ENCODE results near the gene MYOG. TPM values are rescaled to one million over a fixed set of nuclear protein-coding genes. Genes with fewer than 3 reads are reported as not detected.

MYOG gene
- total and polyA plus RNA-seq, 10 of the 15 experiments (the other 5 are each of a cell fraction or from before 2014, with no cell fraction given) = not detected

GRCh38 chr1:203034422-203035110, 51.2 kb downstream of the MYOG start:
- DNase-seq (ENCODE audit: low read depth, low spot score) (no peak), FAIRE-seq (no peak), ATAC-seq (no peak)
- 28% methylated on average over 10 of the region's 10 CpGs for WGBS (ENCODE audit: insufficient coverage, insufficient replicate concordance, low lambda C conversion rate, missing lambda C conversion rate)
- ChIA-PET SMC1A (ENCODE audit: uncharacterized antibody, unreplicated experiment) (interaction anchor here (0.5 to 1.0 kb wide), 4 partner anchors 8 to 592 kb away, joined by 3 read pairs; partner anchors contain the start of genes ATP2B4 and PPFIA4), POLR2A (interaction anchor here (0.8 to 1.4 kb wide), 3 partner anchors 13 to 70 kb away, joined by 3 read pairs; partner anchors contain the start of gene TMEM183A), CTCF (interaction anchor here (0.5 to 9.7 kb wide), 7 partner anchors 28 to 1479 kb away, joined by 3 to 127 read pairs (median 6); partner anchors contain the start of gene TMEM183A), RAD21 (ENCODE audit: unreplicated experiment) (interaction anchor here (0.8 to 1.6 kb wide), 4 partner anchors 83 to 235 kb away, joined by 3 to 4 read pairs (median 3); no protein-coding TSS in a partner anchor)
- in situ Hi-C loops (cut with MboI) = loop anchor here (5.0 kb wide), 1 partner anchor 183 kb away; no protein-coding TSS in a partner anchor
- Histone ChIP-seq H3K27ac (ENCODE audit: control insufficient read depth, insufficient read depth) (no peak overlapping the region), H4K20me1 (ENCODE audit: control insufficient read depth, insufficient read depth) (peaks cover 5% of the 10 kb centered on the region), H3K9me3 (replicated peaks; ENCODE audit: control insufficient read depth, insufficient read depth, low read length) (no peaks in the 10 kb centered on the region), H3K4me1 (ENCODE audit: control insufficient read depth, insufficient read depth, low read length) (peaks cover 11% of the 10 kb centered on the region), H3K36me3 (ENCODE audit: control insufficient read depth in 2 of 2, insufficient read depth in 2 of 2, low read length in 1 of 2) (no peaks in the 10 kb centered on the region), H3K4me3 (no peak overlapping the region), H3K4me2 (ENCODE audit: control insufficient read depth, insufficient read depth) (no peak overlapping the region), H3K27me3 (replicated peaks in 1 of 2; ENCODE audit: control insufficient read depth in 2 of 2, insufficient read depth in 2 of 2, low read length in 1 of 2) (no peaks in the 10 kb centered on the region), H2AFZ (ENCODE audit: control insufficient read depth, low read depth, low read length) (no peak overlapping the region), H3K9ac (ENCODE audit: control insufficient read depth, insufficient read depth, low read length) (no peak overlapping the region), H3K79me2 (ENCODE audit: control insufficient read depth, insufficient read depth, low read length) (no peaks in the 10 kb centered on the region)
- BruUV-seq (replicated peaks) = no TSS peak
- intact Hi-C loops (cut with micrococcal nuclease; ENCODE audit: unreplicated experiment) = loop anchor here (10.0 kb wide), 1 partner anchor 300 kb away; no protein-coding TSS in a partner anchor
- TF ChIP-seq NRF1 (conservative IDR thresholded peaks at IDR 0.05; ENCODE audit: low read depth, low read length) = no peak
- no peak for TF ChIP-seq ZSCAN29 (IDR thresholded peaks at IDR 0.05)
- TF ChIP-seq KLF5 (IDR thresholded peaks at IDR 0.05; ENCODE audit: partially characterized antibody) = no peak
- TF ChIP-seq NFYA (IDR thresholded peaks at IDR 0.05; ENCODE audit: borderline replicate concordance, low read depth, low read length) = no peak
- no peak for TF ChIP-seq ATF3 (IDR thresholded peaks at IDR 0.05; ENCODE audit: borderline replicate concordance, extremely low read depth, low read depth, low read length)
- no peak for TF ChIP-seq ZNF687 (IDR thresholded peaks at IDR 0.05)
